ENCODE measurements around the gene RAB27A. TPM values are rescaled to one million over a fixed set of nuclear protein-coding genes. Genes with fewer than 3 reads are reported as not detected.

RAB27A gene
- total and polyA plus RNA-seq, 2 of the 13 experiments (the other 11 are each of a cell fraction or from before 2014, with no cell fraction given) = 3.4 to 8.1 TPM

- no peak for TF ChIP-seq ZNF160 (CRISPR knock-in tag; IDR thresholded peaks at IDR 0.05)
- TF ChIP-seq, protein P1, sequence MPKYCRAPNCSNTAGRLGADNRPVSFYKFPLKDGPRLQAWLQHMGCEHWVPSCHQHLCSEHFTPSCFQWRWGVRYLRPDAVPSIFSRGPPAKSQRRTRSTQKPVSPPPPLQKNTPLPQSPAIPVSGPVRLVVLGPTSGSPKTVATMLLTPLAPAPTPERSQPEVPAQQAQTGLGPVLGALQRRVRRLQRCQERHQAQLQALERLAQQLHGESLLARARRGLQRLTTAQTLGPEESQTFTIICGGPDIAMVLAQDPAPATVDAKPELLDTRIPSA (CRISPR knock-in tag; IDR thresholded peaks at IDR 0.05; ENCODE audit: borderline replicate concordance) = no peak
Observed at GRCh38 chr15:55183679-55184078, 105.9 kb downstream of the RAB27A start (continued).

- in situ Hi-C loops (cut with HindIII; ENCODE audit: extremely low pct_ligation_motif_present, low pct_unique_long_range_greater_than_20kb) (no loop called here), intact Hi-C loops (cut with micrococcal nuclease; ENCODE audit: unreplicated experiment) (no loop called here)
- FAIRE-seq = no peak
- H3K79me2 ChIP-seq (ENCODE audit: insufficient read depth, low read length) = no peaks in the 10 kb centered on the region
- H4K20me1 ChIP-seq (ENCODE audit: insufficient read depth, low read length) = no peaks in the 10 kb centered on the region
- H3K27ac ChIP-seq (ENCODE audit: extremely low read length, insufficient read depth, low read length) = no peak overlapping the region
- TF ChIP-seq RBM22 (optimal IDR thresholded peaks at IDR 0.05; ENCODE audit: low read length) (peak; percentile 73), ZNF33A (CRISPR knock-in tag; IDR thresholded peaks at IDR 0.05; ENCODE audit: borderline replicate concordance) (no peak), ZNF121 (CRISPR knock-in tag; IDR thresholded peaks at IDR 0.05) (no peak), DPF2 (CRISPR knock-in tag; IDR thresholded peaks at IDR 0.05; ENCODE audit: borderline replicate concordance, low read depth) (no peak), POLR2G (IDR thresholded peaks at IDR 0.05; ENCODE audit: low read depth, low read length) (0 out of 2 replicates have a peak, but pooled peaks have one; percentile 21)
- H3K36me3 ChIP-seq (replicated peaks in 1 of 2; ENCODE audit: control insufficient read depth in 1 of 2, insufficient read depth in 2 of 2, low read length in 2 of 2) = peaks cover 9 to 46% of the 10 kb centered on the region in 2 experiments
- H3K4me1 ChIP-seq (ENCODE audit: insufficient read depth, low read length) = no peaks in the 10 kb centered on the region
- POLR2A ChIA-PET = no interaction called here
- H3K9ac ChIP-seq (ENCODE audit: insufficient read depth, low read depth, low read length) = no peak overlapping the region
- no peaks in the 10 kb centered on the region for H3K27me3 ChIP-seq (ENCODE audit: control insufficient read depth in 1 of 2, insufficient read depth in 2 of 2, low read length in 2 of 2)
- no peaks in the 10 kb centered on the region for H3K9me3 ChIP-seq (ENCODE audit: low read length)
- CTCF ChIA-PET (ENCODE audit: low intra/inter-chr PET ratio, low total read pairs) = no interaction called here
- no peak overlapping the region for H3K4me2 ChIP-seq (ENCODE audit: low read depth, low read length)
- H2AFZ ChIP-seq (ENCODE audit: low read length) = no peak overlapping the region
- DNase-seq (ENCODE audit: low spot score) = no peak
- H3K4me3 ChIP-seq (replicated peaks in 1 of 3; ENCODE audit: insufficient read depth in 1 of 3, low read depth in 2 of 3, low read length in 3 of 3) = no peak overlapping the region
- BruUV-seq (replicated peaks) = no TSS peak
- ATAC-seq = no peak
Observed at GRCh38 chr15:55179141-55179540, 110.5 kb downstream of the RAB27A start.

- Histone ChIP-seq H3K9ac (ENCODE audit: insufficient read depth, low read depth, low read length) (no peak overlapping the region), H3K4me2 (ENCODE audit: low read depth, low read length) (no peak overlapping the region), H3K4me1 (ENCODE audit: insufficient read depth, low read length) (no peaks in the 10 kb centered on the region), H2AFZ (ENCODE audit: low read length) (no peak overlapping the region), H3K27ac (ENCODE audit: extremely low read length, insufficient read depth, low read length) (no peak overlapping the region), H3K79me2 (ENCODE audit: insufficient read depth, low read length) (no peaks in the 10 kb centered on the region), H3K4me3 (replicated peaks in 1 of 3; ENCODE audit: insufficient read depth in 1 of 3, low read depth in 2 of 3, low read length in 3 of 3) (no peak overlapping the region), H3K27me3 (ENCODE audit: control insufficient read depth in 1 of 2, insufficient read depth in 2 of 2, low read length in 2 of 2) (no peaks in the 10 kb centered on the region), H4K20me1 (ENCODE audit: insufficient read depth, low read length) (no peaks in the 10 kb centered on the region), H3K9me3 (ENCODE audit: low read length) (no peaks in the 10 kb centered on the region), H3K36me3 (replicated peaks in 1 of 2; ENCODE audit: control insufficient read depth in 1 of 2, insufficient read depth in 2 of 2, low read length in 2 of 2) (no peaks in the 10 kb centered on the region)
- ChIA-PET POLR2A (no interaction called here), CTCF (ENCODE audit: low intra/inter-chr PET ratio, low total read pairs) (no interaction called here)
- ATAC-seq (no peak), FAIRE-seq (no peak), DNase-seq (ENCODE audit: low spot score) (no peak)
- no TSS peak for BruUV-seq (replicated peaks)
- intact Hi-C loops (cut with micrococcal nuclease; ENCODE audit: unreplicated experiment) (no loop called here), in situ Hi-C loops (cut with HindIII; ENCODE audit: extremely low pct_ligation_motif_present, low pct_unique_long_range_greater_than_20kb) (loop anchor here (25.0 kb wide), 1 partner anchor 1083 kb away; no protein-coding TSS in a partner anchor)
- TF ChIP-seq HDAC2 (CRISPR knock-in tag; IDR thresholded peaks at IDR 0.05) = no peak
- no peak for TF ChIP-seq ZNF776 (CRISPR knock-in tag; IDR thresholded peaks at IDR 0.05)
- TF ChIP-seq MLXIP (CRISPR knock-in tag; IDR thresholded peaks at IDR 0.05; ENCODE audit: borderline replicate concordance) = no peak
- TF ChIP-seq CAMTA2 (CRISPR knock-in tag; IDR thresholded peaks at IDR 0.05; ENCODE audit: borderline replicate concordance) = no peak
- 79% methylated on average over 4 of the region's 4 CpGs for WGBS (ENCODE audit: low lambda C conversion rate)
Observed at GRCh38 chr15:55170361-55170760, 119.3 kb downstream of the RAB27A start.
